Epithelial cell of proximal tubule (primary cell): ENCODE measurements around the gene COL5A1. TPM values are rescaled to one million over a fixed set of nuclear protein-coding genes. Genes with fewer than 3 reads are reported as not detected.

ENCODE experiments used
- DNase-seq: peaks from one replicate; pipeline ENCODE4 v3.0.0-alpha.2; 2011; ENCODE audit warnings: low read depth
- H3K4me3 ChIP-seq: 2 replicates; pipeline ENCODE4 v1.5.1; 2011; ENCODE audit warnings: low read depth, mild to moderate bottlenecking, low read length
- total RNA-seq: library from RNA; depleted of rRNA; stranded (reverse); fragments of >200 nt; gene quantifications from 2 replicates; pipeline ENCODE4 v1.2.3, GENCODE V29; 2015
- TF ChIP-seq, protein P1 (sequence below): conservative IDR thresholded peaks from 2 replicates; pipeline ENCODE4 v1.5.1; 2012; ENCODE audit warnings: low read depth, mild to moderate bottlenecking, low read length

Gene COL5A1
- total RNA-seq, 1 donor from 2014 or later = 16.0 TPM

DNA sequence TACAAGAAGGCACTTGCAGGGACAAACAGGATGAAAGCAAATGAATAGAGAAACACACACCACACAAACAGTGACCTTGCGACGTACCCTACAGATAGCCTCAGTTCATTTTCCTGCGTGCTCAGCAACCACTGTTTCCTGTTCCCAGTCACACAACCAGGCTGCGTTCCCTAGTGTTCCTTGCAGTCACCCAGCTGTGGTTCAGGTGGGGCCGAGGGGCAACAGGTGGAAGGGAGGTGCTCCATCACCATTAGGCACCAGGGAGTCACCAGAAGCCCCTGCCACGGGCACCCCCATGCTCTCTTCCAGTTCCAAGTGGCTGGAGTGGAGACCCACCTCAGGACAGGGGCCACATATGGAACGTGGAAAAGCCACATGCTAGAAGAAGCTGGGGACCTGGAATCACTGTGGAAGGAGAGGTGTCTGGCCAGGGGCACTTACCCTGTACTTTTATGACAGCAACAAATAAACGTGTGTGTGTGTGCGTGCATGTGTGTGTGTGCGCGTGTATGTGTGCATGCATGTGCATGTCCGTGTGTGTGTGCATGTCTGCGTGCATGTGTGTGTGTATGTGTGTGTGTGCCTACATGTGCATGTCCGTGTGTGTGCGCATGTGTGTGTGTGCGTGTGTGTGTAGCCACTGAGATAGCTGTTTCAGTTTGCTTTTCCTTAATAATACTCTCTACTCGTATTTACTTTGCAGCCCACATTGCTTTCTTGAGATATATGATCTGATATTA, 220.2 kb downstream of the COL5A1 start:
- no peak for DNase-seq
- no peak overlapping the region for H3K4me3 ChIP-seq
- TF ChIP-seq, protein P1, sequence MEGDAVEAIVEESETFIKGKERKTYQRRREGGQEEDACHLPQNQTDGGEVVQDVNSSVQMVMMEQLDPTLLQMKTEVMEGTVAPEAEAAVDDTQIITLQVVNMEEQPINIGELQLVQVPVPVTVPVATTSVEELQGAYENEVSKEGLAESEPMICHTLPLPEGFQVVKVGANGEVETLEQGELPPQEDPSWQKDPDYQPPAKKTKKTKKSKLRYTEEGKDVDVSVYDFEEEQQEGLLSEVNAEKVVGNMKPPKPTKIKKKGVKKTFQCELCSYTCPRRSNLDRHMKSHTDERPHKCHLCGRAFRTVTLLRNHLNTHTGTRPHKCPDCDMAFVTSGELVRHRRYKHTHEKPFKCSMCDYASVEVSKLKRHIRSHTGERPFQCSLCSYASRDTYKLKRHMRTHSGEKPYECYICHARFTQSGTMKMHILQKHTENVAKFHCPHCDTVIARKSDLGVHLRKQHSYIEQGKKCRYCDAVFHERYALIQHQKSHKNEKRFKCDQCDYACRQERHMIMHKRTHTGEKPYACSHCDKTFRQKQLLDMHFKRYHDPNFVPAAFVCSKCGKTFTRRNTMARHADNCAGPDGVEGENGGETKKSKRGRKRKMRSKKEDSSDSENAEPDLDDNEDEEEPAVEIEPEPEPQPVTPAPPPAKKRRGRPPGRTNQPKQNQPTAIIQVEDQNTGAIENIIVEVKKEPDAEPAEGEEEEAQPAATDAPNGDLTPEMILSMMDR = no peak

DNA sequence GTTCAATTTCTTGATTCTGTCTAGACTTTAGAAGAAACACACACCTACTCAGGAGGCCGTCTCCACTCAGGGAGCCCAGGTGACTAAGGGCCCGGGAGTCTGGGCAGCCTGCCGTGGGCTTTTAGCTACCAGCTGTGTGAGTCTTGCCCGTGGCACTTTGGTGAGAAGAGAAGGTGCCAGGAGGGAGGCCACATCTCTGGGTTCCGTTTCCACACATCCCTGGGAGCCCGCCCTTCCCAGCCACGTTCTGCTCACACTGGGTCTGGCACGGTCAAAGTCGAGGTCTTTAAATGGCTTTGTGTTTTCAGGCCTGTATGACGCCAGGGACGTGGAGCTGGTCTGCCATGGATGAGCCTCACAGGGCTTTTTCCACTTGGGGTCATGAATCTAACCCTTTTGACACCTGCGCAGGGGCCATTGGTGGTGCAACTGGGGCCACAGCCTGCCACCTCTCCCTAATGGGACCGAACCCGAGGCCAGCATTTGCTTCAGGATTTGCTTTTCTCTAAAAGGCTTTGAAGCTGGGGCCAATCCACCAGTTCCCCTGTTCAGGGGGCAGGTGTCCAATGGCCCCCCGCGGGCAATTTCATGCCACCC, 221.8 kb downstream of the COL5A1 start:
- DNase-seq = no peak
- no peak overlapping the region for H3K4me3 ChIP-seq
- TF ChIP-seq, protein P1 = no peak

DNA sequence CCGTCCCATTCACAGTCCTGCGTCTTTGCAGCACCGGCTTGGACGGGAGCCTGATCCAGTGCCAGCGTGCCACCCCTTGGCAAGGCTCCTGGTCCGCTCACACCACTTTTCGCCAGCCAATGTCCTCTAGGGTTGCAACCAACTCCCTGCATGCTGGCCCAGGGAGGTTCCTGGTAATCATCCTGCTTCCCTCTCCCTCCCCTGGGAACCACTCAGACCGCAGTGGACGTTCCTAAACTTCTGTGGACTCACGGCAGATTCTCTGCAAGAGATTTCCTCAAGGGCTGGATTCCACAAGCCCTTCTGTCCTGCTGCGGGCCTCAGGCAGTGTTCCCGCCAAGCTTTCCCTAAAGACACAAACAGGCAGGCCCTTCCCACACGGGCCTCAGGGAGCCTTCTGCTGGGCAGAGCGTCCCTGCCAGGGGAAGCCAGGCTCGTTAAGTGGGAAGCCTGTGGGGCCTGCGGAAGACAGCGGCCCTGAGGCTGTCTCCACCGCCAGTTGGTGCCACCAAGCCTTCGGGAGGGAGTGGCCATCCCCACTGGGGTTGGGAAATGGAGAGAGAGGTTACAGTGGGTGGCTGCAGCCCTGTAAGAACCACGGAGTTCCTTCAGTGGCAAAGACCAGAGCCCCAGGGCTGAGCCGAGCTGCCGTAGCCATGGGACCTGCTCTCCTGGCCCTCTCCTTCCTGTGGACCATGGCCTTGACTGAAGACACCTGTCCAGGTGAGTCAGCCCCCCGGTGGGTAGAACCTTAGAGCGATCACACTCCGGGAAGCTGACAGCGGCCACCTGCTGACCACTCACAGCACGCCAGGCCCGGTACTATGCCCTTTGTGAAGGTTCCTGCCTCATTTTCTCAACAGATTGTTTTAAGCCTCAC, 222.6 kb downstream of the COL5A1 start:
- no peak for DNase-seq
- no peak overlapping the region for H3K4me3 ChIP-seq
- TF ChIP-seq, protein P1 = no peak

DNA sequence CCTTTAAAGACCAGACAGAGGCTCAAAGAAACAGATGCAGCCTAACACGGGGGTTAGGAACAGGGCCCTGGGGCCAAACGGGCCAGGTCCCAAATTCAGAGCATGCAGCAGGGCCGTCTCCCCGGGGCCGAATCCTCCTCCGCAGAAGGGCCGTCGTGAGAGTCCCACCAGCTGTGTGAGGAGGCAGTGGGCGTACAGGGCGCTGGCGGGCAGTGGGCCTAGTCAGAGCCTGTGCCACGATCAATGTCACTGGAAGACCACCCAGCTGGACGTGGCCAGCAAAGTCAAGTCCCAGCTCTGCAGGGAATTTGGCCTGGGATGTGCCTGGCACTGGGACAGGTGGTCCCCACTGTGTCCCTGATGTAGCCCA, 223.2 kb downstream of the COL5A1 start:
- TF ChIP-seq, protein P1 = no peak
- DNase-seq = no peak
- no peak overlapping the region for H3K4me3 ChIP-seq

DNA sequence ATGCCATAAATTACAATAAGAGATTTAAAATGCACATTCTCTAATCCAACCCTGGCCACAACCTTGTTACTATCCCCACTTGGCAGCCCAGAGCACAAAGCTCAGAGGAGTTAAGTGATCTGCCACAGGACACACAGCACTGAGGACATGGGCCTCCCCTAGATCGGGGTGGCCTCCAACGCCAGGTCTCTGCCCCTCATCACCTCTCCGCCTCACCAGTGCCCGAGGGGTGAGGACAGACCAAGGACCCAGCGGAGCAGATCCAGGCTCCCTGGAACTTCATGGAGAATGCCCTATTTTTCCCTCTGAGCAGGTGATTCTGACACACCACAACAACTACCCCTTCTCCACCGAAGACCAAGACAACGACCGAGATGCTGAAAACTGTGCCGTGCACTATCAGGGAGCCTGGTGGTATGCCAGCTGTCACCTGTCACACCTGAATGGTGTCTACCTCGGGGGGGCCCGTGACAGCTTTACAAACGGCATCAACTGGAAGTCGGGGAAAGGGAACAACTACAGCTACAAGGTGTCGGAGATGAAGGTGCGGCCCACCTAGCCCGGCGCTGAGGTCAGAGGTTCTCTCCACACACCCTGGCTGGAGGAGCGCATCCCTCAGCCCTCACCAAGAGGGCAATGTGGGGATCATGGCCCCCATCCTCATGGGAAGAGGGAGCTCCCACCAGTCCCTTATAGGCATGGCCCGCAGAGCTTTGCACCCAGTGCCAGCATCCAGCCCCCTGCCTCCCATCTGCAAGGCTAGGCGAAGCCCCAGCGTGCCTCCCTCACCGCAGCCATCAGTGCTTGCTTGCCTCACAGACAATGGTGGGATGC, 226.5 kb downstream of the COL5A1 start:
- TF ChIP-seq, protein P1 = no peak
- DNase-seq = no peak
- no peak overlapping the region for H3K4me3 ChIP-seq

DNA sequence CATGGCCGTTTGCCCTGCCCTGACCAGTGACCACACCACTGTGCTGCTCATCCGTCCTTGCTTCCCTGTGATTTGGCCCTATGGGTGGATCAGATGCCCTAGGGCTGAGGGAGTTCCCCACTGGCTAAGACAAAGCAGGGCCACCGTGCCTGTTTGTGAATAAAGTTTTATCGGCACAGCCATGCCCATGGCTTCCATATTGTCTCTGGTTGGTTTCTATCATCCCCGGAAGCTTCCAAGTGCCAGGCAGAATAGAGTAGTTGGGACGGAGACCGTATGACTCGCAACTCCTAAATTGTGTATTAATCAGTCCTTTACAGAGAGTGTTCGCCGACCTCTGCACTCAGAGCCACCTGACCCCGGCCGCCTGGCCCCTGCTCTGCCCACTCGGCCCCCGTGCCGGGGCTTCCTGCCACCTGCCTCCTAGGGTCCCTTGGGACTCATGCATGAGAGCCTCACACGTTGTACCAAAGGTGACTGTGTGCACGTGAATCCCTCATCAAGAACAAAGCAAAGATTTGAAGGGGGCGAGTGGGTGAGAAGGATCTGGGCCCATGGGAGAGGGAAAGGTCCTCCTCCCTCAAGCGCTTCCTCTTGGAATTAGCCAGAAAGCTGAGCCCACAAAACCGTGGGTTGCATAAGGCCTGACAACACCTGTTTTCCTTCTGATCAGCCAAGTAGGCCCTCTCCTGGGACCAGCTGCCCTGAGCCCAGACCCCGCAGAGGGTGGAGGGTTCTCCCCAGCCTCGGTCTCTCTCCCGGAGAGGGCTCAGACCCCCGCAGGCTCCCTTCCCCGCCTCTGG, 227.3 kb downstream of the COL5A1 start:
- H3K4me3 ChIP-seq = no peak overlapping the region
- DNase-seq = no peak
- TF ChIP-seq, protein P1 = no peak
